HG03175 (cell line): Measurements from ENCODE around the gene TBCD.

Source experiments
- ATAC-seq: cut with Tn5 transposase; IDR thresholded peaks from one replicate; pipeline ENCODE4 v1.9.1; 2021; ENCODE audit warnings: mild to moderate bottlenecking, moderate library complexity; ENCODE audit not compliant: unreplicated experiment

The TBCD gene

DNA sequence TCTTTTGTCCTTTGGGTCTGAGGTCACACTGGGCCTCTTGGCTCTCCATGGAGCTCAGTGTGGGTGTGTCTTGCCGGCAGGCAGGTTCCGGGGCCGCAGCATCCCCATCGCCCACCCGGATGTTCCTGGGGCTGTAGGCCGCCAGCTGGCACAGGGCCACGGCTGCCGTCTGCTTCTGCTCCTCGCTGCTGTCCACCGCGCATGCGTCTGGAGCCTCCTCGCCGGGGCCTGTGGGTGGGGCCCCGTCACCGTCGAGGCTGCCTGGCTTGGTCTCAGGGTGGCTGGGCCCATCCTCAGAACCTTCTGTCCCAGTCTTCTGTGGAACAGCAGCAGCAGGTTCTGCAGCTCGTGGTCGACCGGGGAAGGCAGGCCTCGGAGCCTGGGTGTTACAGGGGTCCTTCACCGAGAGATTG is 78.4 kb downstream of the TBCD start:
- no peak for ATAC-seq

DNA sequence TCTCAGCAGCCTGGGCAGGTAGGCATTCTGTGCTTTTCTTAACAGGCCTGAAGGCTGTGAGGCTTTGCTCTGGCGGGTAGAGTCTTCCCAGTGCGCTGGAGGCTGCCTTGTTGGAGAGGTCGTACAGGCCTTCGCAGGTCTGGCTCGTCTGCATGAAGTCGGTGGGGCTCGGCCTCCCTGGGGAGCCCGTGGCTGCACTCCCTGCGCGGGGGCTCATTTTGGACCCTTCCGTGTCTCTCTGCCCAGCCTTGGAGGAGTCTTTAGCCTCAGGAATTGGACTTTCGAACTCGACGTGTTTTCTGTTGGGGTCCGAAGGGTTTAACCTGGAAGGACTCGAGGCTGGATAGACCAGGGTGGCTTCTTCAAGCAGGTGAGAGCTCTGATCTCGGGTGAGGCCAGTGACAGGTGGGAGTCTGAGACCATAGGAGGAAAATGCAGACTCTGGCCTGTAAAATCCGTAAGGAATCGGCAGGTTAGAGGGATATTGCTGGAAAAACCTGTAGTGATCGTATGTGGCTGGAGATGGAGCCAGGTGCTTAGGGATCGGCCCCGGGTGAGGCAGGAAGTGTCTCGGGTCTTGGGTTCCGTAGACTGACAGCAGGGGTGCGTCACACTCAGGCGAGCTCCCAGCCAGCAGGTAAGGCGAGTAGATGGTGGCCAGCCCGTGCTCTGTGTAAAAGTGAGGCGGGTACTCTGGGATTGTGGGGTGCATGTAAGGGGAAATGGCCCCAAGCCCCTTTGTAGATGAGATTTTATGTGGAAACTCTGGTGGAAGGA is 79.4 kb downstream of the TBCD start:
- ATAC-seq = no peak

DNA sequence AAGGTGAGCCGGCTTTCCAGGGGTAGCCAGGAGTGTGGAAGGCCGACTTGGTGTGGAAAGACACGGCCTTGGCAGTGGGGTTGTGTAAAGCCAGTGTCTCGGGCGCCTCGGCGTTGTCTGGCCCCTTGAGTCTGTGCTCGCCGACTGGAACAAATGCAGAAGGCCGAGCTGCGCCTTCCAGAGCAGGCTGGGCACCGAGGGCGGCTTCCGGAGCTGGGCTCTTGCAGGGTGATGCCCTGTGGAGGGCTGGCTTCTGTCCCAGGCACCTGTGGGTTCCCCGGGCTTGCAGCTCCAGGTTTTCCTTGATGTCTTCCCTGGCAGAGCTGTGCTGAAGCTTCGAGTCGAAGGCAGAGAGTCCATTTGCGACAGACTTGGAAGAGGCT is 79.9 kb downstream of the TBCD start:
- no peak for ATAC-seq

DNA sequence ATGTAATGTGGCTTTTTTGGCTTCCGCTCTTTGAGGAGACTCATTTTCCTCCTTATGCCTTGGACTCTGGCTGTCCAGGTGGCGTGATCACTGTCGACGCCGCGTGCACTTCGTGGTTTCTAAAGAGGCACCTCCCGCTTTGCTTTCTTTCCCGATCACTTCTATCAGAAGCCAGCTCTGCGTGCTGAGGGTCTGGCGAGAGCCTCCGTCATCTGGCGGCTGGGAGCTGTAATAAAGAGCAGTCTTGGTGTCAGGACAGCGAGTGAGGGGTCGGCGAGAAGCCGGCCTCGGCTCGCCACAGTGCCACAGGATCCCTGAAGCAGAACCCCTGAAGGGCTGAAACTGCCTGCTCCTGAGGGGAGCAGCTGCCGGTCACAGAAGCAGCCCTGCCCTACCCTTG is 80.5 kb downstream of the TBCD start:
- no peak for ATAC-seq

DNA sequence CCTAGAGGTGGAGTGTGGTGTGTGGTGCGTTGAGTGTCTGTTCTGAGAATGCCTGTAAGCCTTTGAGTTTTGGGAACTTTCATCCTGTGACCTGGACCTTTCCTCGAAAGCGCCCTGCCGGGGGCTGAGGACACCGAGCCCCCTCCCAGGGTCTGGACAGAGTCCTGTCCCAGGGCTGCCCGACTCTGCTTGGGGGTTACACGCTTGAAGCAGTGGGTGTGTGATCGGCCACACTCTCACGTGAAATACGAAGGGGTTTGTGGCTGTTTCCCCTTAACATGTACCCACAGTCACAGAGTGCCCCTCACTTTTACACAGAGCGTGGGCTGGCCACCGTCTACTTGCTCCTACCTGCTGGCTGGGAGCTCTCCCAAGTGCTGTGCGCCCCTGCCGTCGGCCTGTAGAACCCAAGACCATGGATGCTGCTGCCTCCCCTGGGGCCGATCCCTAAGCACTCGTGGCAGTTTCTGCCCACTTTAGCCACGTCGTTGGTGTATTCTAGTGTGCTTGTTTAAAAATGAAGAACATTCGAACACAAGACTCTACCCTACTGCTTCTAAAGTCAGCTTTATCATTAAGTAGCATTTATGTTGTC is 81.1 kb downstream of the TBCD start:
- ATAC-seq = no peak

DNA sequence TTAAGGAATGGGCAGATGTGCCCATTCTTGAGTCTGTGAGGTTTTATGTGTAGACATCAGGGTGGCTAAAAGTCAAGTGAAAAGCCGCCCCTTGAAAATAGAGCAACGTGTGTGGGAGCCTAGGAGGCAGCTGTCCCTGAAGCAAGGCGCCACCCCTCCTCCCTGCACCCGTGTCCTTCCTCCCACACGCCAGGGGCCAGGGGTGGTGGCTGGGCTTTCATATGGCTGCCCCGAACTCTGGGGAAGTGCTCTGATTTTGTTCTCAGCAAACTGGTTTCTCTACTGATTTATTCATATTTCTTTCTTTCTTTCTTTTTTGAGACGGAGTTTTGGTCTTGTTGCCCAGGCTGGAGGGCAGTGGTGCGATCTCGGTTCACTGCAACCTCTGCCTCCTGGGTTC is 83.3 kb downstream of the TBCD start:
- no peak for ATAC-seq

DNA sequence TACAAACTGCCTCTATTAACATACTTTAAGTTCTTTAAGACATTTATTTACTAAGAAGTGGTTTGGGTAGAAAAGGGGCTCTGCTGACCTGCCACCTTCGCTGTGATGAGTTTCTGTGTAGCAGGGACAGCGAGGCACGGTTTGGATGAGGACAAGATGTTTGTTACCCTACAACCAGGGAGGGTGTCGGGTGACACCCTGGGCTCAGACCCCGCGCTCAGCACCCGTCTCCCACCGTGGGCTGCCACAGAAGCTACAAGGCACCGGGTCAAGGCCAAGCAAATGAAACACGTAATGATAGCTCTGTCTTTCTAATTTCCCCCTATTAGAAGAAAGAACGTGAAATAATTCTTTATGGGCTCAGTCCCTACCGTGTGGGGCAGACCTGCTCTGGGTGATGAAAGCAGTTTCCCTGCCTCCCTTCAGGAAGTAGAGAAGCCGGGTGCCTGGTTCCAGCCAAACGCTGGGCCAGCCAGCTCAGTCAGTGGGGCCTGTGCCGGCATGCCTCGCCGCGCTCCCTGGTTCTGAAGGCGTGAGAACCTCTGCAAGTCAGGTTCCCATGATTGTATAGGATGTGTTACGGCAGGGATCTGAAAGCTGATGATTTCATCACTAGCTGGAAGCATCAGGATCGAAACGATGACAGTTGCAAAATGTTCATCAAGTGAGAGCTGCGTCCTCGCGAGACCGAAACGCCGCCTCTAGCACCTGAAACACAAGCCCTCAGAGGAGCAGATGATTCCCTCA is 84.1 kb downstream of the TBCD start:
- ATAC-seq = no peak

DNA sequence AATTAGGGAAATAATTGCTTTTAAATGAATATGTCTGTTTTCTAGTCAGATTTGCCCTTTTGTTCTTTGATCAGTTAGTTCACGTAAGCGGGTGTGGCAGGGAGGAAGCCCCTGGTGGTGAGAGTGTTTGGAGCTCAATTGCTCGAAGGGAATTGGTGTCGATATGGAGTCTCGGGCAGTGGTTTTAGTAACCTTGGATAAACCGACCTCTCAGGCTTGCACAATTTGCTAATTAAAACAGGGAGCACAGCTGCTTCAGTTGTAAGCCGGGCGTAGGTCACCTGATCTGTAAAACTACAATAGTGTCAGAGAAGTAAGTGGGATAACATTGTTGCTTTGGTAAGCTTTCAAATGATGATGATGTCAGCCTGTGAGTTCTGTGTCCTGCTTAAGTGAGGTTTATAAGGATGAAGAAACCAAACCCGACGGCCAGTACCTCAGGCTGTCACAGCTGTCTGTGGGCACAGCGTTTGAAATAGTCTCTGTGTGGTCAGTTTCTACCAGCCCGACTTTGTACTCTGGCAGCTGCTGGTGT is 85.0 kb downstream of the TBCD start:
- no peak for ATAC-seq

DNA sequence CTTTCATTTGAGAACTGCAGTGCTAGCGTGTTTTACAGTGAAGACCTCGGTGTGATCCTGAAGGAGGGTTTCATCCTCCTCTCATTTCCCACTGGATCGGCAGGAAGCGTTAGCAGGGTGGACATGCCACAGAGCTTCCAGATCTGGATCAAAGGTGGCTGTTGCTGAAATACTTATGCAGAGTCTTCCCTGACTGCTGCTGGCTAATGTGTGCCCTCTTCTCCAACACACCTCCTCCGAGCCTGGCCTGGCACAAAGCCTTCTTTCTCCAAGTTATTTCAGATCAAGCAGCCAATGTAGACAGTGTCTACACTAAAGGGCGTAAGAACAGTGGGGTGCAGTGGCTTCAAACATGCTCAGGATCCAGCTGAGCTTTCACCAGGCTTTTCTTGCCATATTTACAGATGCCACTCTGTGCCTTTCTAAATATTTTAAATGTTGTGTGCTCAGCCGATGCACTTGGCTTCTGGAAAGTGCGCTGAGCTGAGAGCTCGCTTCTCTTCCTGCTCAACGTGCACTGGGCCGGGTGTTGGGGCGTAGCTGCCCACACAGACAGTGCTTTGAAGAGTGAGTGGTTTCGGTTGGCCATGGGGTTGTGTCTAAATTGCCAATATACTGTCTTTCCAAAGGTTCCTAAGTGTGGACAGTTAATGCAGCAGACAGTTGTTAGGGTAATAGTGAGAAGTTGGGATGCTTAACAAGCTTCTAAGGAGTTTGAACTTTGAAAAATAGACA is 85.9 kb downstream of the TBCD start:
- ATAC-seq = no peak

DNA sequence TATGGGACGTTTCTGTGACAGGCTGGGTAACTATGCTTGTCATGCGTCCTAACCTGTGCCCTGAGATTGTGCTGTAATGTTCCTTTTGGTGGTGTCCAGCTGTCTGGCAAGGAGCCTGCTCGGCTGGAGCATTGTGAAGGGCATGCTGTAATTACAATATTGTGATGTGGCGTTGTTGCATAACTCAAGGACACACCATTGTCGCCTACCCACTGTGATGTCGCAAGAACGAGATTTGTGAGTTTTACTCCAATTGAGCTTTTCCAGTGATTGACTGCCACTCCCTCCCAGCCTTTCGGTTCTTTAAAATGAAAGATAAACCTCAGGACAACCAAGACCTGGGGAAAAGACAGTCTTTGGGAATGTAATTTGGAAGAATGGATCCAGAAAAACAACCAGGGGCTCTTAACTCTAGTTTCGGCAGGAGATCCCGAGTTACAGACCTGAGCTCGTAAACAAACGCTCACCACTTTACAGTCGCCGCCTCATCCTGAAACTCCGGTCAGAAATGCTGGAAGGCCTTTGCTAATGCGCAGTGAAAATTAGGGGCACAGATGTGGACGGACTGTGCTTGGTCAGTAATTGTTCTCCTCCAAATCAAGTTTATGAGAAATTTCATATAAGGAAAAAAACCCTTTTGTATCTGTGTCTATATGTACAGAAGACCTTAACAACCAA is 86.7 kb downstream of the TBCD start:
- no peak for ATAC-seq

DNA sequence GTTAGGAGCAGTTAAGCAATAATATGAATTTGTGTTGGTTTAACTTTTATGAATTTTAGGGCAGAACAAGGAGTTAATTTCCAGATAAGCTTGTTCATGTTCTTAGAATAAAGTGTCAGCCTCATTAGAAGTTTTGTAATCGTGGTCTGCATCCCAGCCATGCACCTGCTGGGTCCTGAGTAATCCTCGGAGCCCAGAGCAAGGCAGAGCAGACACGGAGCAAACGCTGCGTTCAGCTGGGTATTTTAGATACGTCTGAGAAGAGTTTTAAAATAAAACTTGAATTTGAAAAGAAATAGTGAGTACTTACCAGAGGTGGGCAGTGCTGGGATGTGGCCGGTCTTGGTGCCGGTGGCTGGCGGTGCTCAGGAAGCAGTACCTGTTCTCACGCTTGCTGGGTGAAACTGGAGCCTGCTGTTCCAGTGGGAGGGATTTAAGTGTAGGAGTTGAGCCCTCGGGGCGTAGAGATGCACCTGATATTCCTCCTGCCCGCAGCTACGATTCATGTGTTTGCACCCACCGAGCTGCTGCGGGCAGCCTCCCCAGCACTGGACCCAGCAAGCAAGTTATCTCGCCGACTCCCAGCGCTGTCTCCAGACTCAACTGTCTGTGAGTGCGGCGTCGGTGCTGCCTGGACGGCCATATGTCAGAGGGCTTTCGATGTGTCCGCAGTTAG is 87.9 kb downstream of the TBCD start, which contains the start of gene ZNF750:
TSS of gene ZNF750 (minus strand) at position 406 of the 676 bp plus-strand sequence. CDS start 7,568 bp downstream, outside the sequence.
- no peak for ATAC-seq

DNA sequence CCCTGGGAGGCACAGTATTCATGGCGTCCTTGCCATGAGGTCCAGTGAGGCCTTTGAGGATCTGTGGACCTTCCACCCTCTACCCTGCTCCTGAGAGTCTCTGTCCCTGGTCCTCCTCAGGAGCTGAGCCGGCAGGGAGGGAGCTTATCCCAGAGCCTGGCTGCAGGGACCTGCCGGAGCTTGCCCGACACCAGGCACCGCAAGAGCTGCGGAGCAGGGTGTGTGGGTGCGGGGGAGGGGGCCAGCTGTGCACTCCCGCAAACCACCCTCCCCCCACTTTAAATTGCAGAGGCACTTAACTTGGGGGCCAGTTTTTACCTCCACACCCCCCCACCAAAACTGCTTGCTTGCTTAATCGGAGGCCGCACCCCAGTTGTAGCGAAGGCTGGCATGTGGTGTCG is 88.6 kb downstream of the TBCD start:
- no peak for ATAC-seq

DNA sequence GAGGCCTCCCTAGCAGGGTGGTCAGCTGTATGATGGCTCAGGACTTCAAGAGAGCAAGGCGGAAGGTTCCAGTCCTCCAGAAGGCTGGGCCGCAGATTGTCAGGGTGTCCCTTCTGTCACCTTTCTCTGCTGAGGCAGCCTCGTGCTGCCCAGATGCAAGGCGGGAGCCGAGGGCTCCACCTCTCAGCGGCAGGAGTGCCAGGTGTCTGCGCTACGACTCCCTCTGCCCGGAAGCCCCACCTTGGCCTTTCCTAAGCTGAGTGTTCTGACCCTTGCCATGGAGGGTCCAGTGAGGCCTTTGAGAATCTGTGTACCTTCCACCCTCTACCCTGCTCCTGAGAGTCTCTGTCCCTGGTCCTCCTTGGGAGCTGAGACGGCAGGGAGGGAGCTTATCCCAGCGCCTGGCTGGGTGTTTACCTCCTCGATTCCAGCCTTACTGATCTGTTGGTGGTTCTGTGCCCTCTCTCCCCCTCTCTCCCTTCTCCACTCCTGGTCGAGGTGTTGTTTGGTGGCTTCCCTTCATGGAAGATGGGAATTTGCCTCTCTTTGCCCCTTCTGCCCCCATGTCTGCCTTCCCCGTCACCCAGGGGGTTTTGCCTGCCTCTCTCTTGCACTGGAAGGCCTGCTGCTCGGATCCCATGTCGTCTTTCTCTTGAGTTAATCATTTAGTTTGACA is 90.2 kb downstream of the TBCD start:
- no peak for ATAC-seq

DNA sequence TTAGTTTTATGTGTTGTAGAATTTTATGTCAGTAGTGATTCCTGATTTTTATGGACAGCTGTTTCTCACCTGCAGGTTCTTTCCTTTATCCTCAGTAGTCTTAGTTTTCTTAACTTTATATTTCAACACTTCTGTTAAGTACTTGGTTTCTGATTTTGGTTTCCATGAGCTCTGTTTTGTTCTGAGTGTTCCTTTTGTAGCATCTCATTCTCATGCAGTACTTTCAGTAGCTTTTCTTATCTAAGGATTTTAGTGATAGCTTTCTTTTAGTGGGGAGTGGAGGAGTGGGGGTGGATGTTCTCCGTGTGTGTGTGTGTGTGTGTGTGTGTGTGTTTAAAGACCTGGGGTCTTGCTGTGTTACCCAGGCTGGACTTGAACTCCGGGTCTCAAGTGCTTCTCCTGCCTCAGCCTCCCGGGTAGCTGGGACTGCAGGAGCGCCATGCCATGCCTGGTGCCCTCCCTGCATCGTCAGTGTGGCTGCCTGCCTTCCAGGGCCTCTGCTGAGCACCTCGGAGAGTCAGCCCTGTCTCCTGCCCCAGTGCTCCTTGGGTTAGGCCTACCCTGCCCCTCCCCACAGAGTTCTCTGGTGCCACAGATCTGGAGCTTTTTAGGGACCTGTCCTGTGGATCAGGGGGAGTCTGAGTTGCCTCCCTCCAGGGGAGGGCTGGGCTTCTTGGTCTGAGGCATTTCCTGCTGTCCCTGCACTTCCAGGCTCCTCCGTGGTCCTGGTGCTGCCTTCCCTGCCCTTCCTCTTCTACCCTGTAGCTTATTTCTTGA is 92.2 kb downstream of the TBCD start:
- no peak for ATAC-seq

DNA sequence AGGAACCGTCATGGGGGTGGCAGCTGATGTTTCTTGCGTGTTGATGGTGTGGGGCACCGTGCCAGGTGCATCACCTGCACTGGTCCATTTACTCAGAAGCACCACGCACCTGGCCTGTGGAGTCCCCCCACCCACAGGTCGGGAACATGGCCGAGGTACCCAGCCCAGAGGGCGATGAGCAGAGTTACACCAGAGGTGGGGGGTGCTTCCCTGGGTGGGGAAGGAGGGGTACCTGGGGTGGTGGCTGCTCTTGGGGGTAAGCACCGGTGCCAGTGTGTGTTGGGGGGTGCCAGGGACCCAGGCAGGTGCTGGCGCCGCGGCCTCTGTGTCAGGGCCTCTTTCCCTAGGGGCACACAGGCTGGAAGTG is 92.9 kb downstream of the TBCD start:
- no peak for ATAC-seq

DNA sequence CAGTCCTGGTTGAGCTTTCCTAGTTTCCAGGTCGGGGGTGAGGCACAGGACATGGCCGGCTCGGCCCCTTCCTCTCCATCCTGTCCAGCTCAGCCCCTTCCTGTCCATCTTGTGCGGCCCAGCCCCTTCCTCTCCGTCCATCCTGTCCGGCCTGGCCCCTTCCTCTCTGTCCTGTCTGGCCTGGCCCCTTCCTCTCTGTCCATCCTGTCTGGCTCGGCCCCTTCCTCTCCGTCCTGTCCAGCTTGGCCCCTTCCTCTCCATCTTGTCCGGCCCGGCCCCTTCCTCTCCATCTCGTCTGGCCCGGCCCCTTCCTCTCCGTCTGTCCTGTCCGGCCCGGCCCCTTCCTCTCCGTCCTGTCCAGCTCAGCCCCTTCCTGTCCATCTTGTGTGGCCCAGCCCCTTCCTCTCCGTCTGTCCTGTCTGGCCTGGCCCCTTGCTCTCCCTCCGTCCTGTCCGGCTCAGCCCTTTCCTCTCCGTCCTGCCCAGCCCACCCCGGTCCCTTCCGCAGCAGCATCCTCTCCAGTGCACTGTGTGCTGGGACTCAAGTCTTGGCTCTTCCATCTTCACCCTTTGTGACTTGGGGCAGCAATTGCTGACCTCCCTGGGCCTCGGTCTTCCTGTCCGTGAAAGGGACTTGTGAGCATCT is 93.4 kb downstream of the TBCD start:
- no peak for ATAC-seq

DNA sequence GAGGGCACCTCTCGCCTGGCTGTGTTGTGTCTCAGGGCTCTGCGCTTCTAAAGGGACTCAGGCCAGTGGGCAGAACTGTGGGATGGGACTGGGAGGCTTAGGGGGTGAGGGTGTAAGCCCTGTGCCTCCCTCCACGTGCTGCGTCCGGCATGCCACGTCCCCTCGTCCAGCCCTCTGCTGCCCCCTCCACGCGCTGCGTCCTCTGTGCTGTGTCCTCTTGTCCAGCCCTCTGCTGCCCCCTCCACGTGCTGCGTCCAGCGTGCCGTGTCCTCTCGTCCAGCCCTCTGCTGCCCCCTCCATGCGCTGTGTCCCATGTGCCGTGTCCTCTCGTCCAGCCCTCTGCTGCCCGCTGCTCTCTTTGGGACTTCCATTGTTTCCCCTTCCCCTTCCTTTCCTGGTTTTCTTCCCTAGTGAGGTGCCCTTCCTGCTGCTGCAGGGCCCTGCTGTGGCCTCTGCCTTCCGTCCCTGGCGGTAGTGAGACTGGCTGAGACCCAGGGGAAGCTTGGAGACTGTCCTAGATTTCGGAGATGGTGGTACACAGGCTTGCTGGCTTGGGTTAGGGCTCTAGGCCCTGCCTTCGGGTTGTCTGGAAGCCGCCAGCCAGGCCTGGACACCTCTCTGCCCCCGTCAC is 94.3 kb downstream of the TBCD start:
- no peak for ATAC-seq
